Skin epidermis (tissue), 12 donors: ENCODE results near the gene CRMP1.
A peak's percentile ranks its signal among the peaks of the same experiment; 100 is the strongest.

Source experiments
- H3K27ac ChIP-seq, 21 experiments: fragments of 200-600 bp; sonication (generic) in 11 of 21; one replicate each; pipeline ENCODE4 v1.5.0; 2020; ENCODE audit warnings: mild to moderate bottlenecking in 3 of 21, inconsistent platforms in 2 of 21, moderate library complexity in 2 of 21
- H3K4me3 ChIP-seq, 7 experiments: fragments of 200-600 bp; sonication (generic) in 2 of 7; one replicate each; pipeline ENCODE4 v1.5.0; 2020; ENCODE audit warnings: inconsistent platforms in 2 of 7, mild to moderate bottlenecking in 2 of 7, moderate library complexity in 1 of 7

The CRMP1 gene

DNA sequence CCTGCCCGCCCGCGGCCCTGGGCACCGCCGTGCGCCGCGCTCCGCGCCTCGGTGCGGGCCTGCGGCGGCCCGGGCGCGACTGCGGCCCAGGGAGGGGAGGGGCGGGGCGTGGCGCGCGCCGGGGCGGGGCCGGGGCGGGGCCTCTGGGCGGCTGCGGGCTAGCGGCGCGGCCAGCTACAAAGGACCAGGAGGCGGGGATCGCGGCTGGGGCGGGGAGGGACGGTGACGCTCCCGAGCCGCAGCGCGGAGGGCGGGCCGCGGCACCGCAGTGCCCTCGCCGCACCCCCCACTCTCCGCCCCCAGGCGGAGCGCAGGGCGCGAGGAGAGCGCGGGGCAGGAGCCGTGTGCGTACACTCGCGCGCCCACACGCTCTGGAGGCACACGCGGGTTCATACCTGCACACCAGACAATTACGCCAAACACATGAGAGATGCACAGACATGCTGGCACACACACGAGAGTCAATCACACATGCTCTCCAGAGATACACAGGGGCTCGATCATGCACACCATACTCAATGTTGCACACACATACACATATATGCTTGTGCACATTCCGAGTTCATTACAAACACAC lies at the start of gene CRMP1:
Gene CRMP1, minus strand, starts transcription at position 83 of the 577 bp plus-strand sequence. CDS start 117 bp downstream, outside the sequence.
- Histone ChIP-seq H3K4me3 (peak within 1 kb of the TSS in 1 of 7 experiments; percentile 7), H3K27ac (no peak within 1 kb of the TSS)

DNA sequence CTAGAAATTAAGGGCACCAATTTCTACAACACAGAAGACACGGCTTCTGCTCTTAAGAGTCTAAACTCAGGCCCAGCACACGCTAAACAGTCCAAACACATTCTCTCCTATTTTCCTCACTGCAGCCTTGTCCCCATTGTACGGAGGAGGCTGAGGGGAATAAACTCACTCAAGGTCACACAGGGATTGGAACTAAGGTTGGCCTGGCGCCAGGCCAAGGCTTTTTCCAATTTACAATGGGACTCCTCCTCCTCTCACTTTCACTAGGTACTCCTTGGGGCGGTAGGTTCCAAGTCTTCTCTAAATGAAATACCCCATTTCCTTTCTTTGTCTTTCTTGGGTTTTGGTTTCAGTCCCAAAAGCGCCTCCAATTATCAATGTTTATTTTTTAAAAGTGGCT lies 48.7 kb upstream of the CRMP1 start:
- H3K4me3 ChIP-seq: no peak overlapping the region
- H3K27ac ChIP-seq: no peak overlapping the region

DNA sequence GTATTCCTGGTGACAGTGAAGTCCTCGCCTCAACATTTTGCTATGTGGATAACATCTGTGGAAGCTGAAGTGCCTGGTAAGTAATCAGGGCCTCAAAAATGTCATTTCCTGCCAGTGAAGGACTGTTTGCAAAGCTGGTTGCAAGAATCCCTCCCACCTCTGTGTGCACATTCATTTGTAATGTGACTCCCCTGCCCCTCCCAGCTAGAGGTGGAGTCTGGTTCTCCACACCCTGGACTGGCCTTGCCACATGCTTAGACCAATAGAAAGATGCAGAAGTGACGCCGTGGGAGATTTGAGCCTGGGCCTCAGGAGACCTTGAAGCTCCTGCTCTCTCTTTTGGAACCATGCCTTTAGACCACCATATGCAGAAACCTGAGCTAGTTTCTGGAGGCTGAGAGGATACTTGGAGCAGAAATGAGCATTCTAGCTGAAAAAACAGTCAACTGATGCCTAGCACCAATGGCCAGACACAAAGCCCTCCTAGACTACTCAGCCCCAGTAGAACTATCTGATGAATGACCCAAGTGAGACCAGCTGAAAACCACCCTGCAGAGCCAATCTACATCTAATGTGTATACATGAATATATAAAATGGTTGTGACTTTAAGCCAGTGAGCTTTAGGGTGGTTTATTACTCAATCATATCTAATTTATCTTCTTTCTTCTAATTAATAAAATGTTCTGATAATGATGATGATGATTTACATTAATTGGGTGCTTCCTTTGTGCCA lies 47.8 kb upstream of the CRMP1 start:
- Histone ChIP-seq H3K4me3 (no peak overlapping the region), H3K27ac (no peak overlapping the region)

DNA sequence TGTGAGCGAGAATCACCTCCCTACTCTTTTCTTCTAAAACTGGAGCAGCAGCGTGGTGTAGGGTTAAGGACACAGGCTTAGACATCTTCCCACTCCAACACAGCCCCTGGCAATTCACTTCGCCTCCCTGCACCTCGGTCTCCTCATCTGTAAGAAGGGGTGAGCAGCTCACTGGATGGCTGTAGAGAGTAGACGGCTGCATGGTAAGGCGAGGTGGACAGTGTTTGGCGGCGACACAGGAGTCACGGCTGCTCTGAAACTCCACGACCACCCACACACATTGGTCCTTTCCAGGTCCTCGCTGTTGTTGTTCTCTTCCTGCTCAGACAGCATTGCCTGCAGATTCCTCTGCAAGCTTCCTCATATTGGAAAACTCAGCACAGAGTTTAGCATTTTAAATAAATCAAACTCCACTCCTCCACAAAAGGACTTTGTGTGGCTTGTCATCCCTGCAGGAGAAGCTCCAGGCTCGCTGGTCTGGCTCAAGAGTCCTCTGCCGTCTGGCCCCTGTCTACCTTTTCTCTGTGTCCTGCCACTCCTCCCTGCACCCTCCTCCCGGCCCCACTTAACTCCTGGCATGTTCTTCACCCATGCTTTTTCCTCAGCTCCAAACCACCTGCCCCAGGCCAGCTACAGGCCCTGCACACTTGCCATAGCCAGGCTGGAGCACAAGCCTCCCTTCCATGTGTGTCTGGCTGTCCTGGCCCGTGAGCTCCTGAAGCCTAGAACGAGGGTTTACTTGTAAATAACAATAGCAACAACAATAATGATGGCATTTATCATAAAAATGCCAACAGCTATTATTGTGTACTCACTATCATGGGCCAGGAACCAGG lies 41.3 kb upstream of the CRMP1 start:
- Histone ChIP-seq H3K4me3 (no peak overlapping the region), H3K27ac (no peak overlapping the region)

DNA sequence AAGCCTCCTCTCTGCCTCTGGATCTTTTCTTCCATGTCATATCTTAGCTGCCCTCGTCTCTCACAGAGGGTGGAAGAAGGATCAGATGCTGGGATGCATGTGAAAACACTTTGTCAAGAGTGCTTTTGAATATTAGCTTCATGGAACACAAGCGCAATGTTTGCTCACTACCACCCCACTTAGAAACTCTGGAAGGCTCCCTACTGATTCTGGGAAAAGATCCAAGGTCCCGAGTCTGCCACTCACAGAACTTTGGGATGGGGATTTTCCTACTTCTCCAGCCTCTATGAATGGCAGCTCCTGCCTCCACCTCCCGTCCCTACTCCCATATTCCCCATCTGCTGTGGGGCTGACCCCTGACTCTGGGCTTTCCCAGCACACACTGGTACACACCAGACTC lies 40.2 kb upstream of the CRMP1 start:
- H3K27ac ChIP-seq: no peak overlapping the region
- no peak overlapping the region for H3K4me3 ChIP-seq

DNA sequence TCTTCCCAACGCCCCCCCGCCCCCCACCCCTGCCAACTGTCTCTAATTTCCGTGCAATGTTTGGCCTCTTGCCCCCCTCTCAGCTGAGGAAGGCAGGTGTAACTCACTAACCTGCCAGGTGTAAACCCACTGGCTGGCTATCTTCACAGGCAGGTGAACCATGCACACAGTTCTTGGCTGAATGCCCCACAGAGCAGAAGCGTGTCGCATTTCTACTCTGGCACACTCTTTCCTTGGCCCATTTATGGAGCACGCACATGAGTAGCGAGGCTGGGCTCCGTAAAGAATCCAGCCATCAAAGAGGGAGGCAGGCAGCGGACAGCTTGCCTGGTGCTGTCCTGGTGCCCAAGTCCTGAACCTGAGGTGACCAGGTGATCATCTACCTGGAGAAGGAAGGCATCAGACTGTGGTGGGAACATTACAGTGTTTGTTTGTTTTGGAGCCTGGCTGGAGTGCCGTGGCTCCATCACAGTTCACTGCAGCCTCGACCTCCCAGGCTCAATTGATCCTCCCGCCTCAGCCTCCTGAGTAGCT lies 39.2 kb upstream of the CRMP1 start:
- Histone ChIP-seq H3K4me3 (no peak overlapping the region), H3K27ac (no peak overlapping the region)

DNA sequence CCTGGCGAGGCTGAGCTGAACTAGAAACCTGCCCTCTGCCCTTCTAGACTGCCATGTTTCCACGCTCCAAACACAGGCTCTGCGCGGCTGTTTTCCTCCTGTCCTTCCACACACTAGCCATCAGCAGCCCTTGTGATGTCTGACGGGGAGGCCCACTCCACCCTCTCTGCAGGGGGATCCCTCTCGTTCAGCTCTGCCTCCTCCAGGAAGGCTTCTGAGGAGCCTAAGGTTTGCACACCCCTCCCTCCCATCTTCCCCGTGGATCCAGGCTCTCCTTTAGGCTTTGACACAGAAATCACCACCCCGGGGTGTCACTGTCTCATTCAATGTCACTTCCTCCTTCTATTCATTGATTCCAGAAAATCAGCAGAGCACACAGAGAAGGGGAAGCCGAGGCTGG lies 38.6 kb upstream of the CRMP1 start:
- H3K4me3 ChIP-seq: no peak overlapping the region

DNA sequence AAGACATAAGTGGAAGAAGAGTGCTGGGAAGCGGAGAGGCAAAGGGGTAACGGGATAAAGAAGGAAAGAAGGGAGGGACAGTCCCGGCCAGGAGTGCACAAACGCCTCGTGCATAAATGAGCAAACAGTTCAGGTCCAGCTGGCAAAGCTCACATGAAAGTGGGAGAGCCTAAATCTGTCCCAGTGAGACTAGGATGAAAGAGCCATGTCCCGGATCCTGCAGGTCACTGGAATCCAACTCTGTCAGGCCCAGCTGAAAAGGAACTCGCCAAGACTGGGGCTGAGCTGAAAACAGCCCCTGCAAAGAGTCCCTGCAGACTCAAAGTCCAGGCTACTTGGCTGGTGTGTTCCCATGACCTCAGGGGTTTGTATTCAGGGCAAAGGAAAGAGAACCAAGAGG lies 38.0 kb upstream of the CRMP1 start:
- Histone ChIP-seq H3K4me3 (no peak overlapping the region), H3K27ac (no peak overlapping the region)

More for the DNA sequence above, 38.6 kb upstream of the CRMP1 start:
- no peak overlapping the region for H3K27ac ChIP-seq

DNA sequence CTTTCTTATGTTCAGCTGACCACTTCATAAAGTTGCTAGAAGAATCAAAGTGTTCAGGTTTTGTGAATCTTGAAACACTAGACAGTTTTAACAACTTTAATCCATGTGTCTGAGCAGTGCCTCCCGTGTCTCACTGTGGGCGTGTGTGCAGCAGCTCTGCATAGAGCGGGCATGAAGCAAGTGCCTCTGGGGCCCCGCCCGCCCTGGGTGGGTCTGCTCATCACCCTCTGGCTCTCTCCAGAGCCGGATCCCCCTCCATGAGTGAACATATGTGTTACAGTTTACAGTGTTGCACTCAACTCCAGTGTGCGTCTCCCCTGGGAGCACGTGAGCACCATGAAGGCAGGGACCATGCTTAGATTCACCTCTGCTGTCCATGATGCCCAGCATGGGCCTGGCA lies 37.6 kb upstream of the CRMP1 start:
- Histone ChIP-seq H3K27ac (no peak overlapping the region), H3K4me3 (no peak overlapping the region)

DNA sequence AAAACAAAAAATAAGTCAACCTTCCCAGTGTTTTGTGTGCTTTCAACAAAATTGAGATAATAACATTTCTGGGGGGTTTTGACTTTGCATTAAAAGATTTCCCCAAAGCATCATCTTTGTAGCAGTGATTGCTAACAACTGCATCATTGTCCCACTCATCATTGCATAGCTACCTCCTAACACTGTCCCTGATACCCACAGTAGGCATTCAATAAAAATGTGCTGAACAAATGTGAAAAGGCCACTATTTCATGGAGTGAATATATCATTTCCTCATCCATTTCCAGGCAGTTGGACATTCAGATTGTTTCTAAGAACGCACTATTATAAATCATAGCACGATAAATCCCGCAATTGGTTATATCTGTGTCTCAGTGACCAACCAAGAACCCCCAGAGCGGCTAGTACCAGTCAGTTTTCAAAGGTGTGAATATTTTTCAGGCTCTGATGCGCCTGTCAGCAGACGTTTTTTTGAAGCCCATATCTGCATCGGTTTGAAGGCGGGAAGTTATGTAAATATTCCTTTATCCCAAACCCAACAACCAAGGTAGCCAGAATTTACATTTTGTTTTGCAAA lies 36.0 kb upstream of the CRMP1 start:
- Histone ChIP-seq H3K4me3 (no peak overlapping the region), H3K27ac (no peak overlapping the region)

DNA sequence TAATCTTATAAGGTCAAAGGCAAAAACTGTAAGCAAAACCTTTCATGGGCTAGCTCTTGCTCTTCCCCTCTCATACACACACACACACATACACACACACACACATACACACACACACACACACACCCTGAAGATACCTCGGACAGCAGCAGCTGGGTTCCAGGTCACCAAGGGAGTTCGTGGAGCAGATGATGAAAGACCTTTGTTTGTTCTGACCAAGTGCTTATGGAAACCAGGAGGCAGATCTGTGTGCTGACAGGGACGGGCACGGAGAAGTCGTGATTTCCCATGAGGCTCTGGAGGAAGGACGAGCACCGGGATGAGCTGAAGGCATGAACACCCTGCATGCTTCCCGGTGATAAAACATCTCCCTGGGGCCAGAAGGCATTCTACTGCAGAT lies 35.4 kb upstream of the CRMP1 start:
- H3K4me3 ChIP-seq: no peak overlapping the region
- H3K27ac ChIP-seq: no peak overlapping the region

DNA sequence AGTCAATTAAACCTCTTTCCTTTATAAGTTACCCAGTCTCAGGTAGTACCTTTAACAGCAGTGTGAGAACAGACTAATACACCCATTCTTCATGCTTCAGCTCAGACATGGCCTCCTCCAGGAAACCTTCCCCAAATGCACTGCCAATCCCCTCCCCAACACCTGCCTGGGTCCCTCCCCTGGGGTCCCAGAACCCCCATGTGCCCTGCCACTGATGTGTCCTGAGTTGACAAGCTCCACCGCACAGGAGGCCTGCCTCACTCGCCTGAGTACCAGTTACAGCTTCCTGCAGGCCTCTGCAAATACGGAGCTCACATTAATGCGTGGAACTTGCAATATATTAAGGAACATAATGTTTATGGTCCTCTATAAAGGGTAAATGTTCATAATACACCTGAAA lies 34.9 kb upstream of the CRMP1 start:
- Histone ChIP-seq H3K4me3 (no peak overlapping the region), H3K27ac (no peak overlapping the region)

DNA sequence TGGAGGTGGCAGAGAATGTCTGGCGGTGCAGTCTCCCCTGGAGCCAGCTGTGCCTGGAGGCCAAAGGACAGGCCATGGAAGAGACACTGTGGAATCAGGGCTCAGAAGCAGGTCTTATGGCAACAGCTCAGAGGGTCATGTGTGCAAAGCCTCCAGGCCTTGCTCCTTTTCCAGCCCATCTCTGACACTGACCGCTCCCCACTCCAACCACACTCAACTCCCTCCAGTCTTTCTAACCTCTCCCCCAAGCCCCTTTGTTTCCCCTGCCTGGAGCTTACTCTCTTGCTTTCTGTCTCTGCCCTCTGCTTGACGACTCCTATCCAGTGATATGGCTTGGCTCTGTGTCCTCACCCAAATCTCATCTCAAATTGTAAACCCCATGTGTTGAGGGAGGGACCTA lies 34.2 kb upstream of the CRMP1 start:
- Histone ChIP-seq H3K4me3 (no peak overlapping the region), H3K27ac (no peak overlapping the region)

DNA sequence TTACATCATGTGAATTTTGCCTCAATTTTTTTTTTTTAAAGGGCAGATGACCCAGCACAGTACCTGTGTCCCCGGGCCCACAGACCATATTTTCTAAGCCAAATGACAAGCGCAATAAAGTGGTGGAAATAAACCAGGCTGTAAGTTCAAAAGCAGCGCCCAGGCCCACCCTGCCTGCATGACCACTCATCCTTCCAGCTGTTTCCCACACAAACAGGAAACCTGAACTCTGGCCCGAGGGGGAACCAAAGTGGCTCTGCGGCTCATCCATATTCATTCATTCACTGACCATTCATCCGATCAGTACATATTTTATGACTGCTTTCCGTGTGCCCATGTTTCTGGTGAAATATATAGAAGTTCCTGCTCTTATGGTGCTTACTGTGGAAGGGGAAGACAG lies 33.7 kb upstream of the CRMP1 start:
- H3K4me3 ChIP-seq: no peak overlapping the region
- H3K27ac ChIP-seq: no peak overlapping the region

DNA sequence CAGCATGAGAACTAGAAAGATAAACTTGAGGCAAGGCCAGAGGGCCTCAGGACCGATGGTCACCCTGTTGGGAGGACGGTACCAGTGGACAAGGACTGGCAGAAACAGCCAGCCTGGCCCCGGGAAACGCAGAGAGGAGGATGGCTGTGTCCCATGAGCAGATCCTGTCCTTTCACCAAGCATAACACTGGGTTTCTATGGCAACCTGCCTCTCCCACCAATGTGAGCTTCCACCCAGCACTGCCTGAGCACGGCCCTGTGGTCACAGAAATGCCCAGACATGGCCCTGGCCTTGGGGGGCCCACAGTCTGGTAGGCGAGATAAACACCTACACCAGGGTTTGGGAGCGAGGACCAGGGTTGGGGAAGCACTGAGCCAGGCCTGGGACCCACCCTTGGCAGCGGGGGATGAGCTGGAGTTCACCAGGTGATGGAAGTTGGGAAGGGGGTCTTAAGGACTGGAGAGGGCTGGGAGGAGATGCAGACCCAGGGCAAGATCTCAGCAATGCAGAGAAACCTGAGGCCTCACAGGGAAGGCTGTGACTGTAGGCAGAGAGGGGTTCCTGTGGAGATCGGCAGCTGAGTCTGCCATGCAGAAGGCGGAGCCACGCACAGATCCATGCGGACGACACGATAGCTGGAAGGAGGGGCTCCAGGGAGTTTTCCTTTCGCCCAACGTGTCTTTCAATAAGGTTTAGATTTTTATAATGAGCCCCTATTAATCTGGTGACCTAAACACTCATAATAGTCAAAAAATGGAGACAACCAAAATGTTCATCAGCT lies 32.7 kb upstream of the CRMP1 start:
- no peak overlapping the region for H3K27ac ChIP-seq

DNA sequence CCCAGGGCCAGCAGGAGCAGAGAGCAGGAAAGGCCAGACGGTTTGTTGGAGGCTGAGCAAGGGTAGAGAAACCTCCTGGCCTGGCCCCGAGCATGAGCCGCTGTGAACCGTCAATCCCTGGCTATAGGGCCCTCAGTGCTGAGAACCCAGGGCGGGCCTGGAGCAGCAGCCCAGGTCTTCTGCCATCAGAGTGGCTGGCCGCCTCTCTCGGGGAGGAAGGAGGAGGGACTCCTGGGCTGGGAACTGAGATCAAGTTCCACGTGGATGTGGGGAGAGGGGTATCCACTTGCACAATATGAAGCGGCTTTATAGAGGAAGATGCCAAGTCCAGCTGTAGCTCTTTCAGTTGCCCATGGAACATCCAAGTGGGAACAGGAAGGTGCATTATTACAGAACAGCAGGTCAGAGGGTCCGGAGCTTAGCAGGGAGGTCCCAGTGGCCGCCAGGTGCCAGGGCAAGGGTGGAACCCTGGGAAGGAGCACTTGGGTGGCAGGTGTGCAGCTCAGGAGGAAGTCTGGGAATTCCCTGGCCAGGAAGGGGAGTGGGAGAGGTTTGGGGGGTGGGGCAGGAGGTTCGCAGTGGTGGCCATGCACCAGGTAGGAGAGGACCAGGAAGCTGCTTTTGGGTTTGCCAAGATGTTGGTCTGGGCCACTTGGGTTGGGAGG lies 31.7 kb upstream of the CRMP1 start:
- H3K27ac ChIP-seq: no peak overlapping the region
- no peak overlapping the region for H3K4me3 ChIP-seq

More for the DNA sequence above, 32.7 kb upstream of the CRMP1 start:
- H3K4me3 ChIP-seq: no peak overlapping the region

DNA sequence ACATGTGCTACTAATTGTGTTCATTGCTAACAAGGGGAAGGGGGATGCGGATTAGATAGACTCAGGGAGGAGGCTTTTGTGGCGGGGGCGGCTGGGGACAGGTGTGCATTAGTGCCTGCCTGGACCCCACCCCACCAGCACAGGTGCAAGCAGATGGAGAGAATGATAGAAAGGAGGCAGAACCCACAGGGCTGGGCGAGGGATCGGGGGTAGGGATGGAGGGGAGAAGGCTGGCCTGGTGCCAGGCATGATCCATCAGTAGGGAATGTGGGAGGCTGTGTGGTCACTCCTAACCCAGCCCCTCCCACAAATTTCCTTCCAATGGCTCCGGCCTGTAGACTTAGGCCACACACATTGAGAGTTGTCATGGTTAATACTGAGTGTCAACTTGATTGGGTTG lies 30.5 kb upstream of the CRMP1 start:
- Histone ChIP-seq H3K27ac (no peak overlapping the region), H3K4me3 (no peak overlapping the region)

DNA sequence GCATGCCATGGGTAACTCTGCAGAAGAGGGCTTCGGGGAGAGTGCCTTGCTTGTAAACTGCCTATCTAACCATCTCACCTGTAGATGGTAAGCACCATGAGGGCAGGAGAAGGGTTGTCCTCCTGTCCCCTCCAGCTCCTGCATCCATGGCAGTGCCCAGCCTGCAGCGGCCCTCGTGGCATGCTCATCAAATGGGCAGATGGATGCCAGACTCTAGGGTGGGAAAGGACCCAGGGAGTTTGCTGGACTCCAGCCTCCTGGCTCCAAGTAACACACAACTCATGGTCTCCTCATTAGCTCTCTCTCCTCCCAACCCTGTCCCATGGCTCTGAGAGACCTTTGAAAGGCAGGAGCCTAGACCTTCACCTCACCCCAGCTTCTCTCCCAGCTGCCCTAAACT lies 29.7 kb upstream of the CRMP1 start:
- H3K4me3 ChIP-seq: no peak overlapping the region
- H3K27ac ChIP-seq: no peak overlapping the region

DNA sequence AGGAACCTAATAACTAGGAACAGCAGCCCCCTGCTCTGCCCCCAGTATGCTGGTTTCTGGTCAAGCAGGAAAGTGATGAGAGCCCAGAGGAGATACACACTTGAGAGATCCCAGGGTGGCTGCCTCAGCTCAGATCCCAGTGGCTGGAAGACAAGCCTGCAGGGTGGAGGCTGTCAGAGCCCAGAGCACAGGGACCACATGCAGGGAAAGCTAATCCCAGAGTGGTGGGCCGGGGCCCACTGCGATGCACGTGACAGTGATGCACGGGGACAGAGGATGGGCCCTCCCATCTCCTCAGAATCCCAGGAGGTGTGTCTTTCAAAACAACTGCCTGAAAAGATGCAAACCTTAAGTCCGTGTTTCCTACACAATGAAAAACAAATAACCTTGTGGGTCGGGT lies 29.1 kb upstream of the CRMP1 start:
- Histone ChIP-seq H3K4me3 (no peak overlapping the region), H3K27ac (no peak overlapping the region)
